HCT116 (cell line): Measurements from ENCODE around the gene EEFSEC.

Source experiments
- CEBPB ChIP-seq: IDR thresholded peaks from 2 replicates; pipeline ENCODE4 v1.6.1; 2012; ENCODE audit warnings: low read depth
- EGR1 ChIP-seq: IDR thresholded peaks from 2 replicates; pipeline ENCODE4 v1.6.1; 2012; ENCODE audit warnings: low read depth
- ELF1 ChIP-seq: IDR thresholded peaks from 2 replicates; pipeline ENCODE4 v1.6.1; 2012; ENCODE audit warnings: low read depth, borderline replicate concordance
- EZH2 ChIP-seq: fragments of 200-600 bp; sonication (generic); IDR thresholded peaks from 2 replicates; pipeline ENCODE4 v1.6.1; 2017; ENCODE audit warnings: antibody characterized with exemption, mixed run types
- EZH2phosphoT487 ChIP-seq: fragments of 200-600 bp; IDR thresholded peaks from 2 replicates; pipeline ENCODE4 v1.6.1; 2018; ENCODE audit warnings: antibody characterized with exemption, borderline replicate concordance
- FOSL1 ChIP-seq: IDR thresholded peaks from 2 replicates; pipeline ENCODE4 v1.6.1; 2012; ENCODE audit warnings: low read depth
- JUND ChIP-seq: IDR thresholded peaks from 2 replicates; pipeline ENCODE4 v1.6.1; 2012
- POLR2AphosphoS5 ChIP-seq: IDR thresholded peaks from 2 replicates; pipeline ENCODE4 v1.6.1; 2011; ENCODE audit warnings: mild to moderate bottlenecking, low read depth, low read length, moderate library complexity
- RAD21 ChIP-seq: IDR thresholded peaks from 2 replicates; pipeline ENCODE4 v1.6.1; 2012; ENCODE audit warnings: low read depth, mild to moderate bottlenecking
- SIN3A ChIP-seq: IDR thresholded peaks from 2 replicates; pipeline ENCODE4 v1.6.1; 2012; ENCODE audit warnings: low read depth
- YY1 ChIP-seq: IDR thresholded peaks from 2 replicates; pipeline ENCODE4 v1.6.1; 2011; ENCODE audit warnings: low read length, low read depth, moderate library complexity, mild to moderate bottlenecking; ENCODE audit not compliant: insufficient replicate concordance; ENCODE audit errors: extremely low read depth
- ZNF274 ChIP-seq: fragments of 200-500 bp; sonication (Bioruptor generic); IDR thresholded peaks from 2 replicates; pipeline ENCODE4 v1.6.1; 2014; ENCODE audit warnings: mild to moderate bottlenecking, low read depth, low read length, inconsistent platforms
- TF ChIP-seq, protein P1 (sequence below), 3 experiments: fragments of 200-600 bp in 1 of 3; sonication (generic) in 1 of 3; IDR thresholded peaks in 2 of 3; conservative IDR thresholded peaks in 1 of 3; 2 replicates each; pipeline ENCODE4 v1.5.1; 2012 to 2017; ENCODE audit warnings: low read depth in 2 of 3, low read length in 2 of 3, antibody characterized with exemption in 1 of 3, borderline replicate concordance in 1 of 3, control low read depth in 1 of 3, mild to moderate bottlenecking in 1 of 3, mixed read lengths in 1 of 3, mixed run types in 1 of 3, moderate library complexity in 1 of 3; ENCODE audit not compliant: insufficient read depth in 1 of 3
- TF ChIP-seq, protein P2 (sequence below): IDR thresholded peaks from 2 replicates; pipeline ENCODE4 v1.6.1; 2012; ENCODE audit warnings: low read depth

DNA sequence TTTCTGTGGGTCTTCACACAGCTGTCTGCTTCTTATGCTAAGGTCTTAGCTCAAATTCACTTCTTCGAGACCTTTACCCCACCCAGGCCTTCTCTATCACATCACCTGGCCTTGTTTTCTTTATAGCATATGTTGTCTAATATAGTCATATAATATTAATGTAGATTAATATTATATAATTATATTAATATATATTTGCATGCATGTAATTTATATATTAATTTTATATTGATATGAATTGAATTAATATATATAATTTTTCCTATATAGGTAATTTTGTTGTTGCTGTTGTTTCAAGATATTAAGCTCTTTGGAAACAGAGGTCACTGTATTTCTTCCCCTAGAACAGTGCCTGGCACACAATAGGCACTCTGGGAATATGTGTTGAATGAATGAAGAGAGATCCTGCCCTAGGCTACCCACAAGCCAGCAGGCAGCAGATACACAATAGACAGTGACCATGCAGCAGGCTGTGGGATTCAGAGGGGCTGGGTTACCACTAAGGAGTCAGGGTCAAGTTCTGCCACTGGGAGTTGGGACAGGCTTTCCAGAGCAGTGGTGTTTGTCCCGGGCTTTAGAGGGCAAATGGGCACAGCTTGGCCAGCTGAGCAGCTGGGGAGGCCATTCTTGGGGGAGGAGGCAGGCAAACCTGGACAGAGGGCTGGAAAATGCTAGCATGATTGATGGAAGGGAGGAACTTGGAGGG lies 187.1 kb downstream of the EEFSEC start:
- TF ChIP-seq EGR1 (no peak), EZH2 (no peak), ZNF274 (no peak), JUND (no peak), POLR2AphosphoS5 (no peak), RAD21 (no peak), YY1 (no peak), ELF1 (no peak), CEBPB (no peak), FOSL1 (no peak), SIN3A (no peak), EZH2phosphoT487 (no peak)
- TF ChIP-seq, protein P1, sequence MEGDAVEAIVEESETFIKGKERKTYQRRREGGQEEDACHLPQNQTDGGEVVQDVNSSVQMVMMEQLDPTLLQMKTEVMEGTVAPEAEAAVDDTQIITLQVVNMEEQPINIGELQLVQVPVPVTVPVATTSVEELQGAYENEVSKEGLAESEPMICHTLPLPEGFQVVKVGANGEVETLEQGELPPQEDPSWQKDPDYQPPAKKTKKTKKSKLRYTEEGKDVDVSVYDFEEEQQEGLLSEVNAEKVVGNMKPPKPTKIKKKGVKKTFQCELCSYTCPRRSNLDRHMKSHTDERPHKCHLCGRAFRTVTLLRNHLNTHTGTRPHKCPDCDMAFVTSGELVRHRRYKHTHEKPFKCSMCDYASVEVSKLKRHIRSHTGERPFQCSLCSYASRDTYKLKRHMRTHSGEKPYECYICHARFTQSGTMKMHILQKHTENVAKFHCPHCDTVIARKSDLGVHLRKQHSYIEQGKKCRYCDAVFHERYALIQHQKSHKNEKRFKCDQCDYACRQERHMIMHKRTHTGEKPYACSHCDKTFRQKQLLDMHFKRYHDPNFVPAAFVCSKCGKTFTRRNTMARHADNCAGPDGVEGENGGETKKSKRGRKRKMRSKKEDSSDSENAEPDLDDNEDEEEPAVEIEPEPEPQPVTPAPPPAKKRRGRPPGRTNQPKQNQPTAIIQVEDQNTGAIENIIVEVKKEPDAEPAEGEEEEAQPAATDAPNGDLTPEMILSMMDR (IDR thresholded peaks at IDR 0.05 in 2 of 3, conservative IDR thresholded peaks at IDR 0.05 in 1 of 3; ENCODE audit: borderline replicate concordance in 1 of 3, insufficient read depth in 1 of 3, low read depth in 2 of 3, low read length in 2 of 3) = no peak
- TF ChIP-seq, protein P2, sequence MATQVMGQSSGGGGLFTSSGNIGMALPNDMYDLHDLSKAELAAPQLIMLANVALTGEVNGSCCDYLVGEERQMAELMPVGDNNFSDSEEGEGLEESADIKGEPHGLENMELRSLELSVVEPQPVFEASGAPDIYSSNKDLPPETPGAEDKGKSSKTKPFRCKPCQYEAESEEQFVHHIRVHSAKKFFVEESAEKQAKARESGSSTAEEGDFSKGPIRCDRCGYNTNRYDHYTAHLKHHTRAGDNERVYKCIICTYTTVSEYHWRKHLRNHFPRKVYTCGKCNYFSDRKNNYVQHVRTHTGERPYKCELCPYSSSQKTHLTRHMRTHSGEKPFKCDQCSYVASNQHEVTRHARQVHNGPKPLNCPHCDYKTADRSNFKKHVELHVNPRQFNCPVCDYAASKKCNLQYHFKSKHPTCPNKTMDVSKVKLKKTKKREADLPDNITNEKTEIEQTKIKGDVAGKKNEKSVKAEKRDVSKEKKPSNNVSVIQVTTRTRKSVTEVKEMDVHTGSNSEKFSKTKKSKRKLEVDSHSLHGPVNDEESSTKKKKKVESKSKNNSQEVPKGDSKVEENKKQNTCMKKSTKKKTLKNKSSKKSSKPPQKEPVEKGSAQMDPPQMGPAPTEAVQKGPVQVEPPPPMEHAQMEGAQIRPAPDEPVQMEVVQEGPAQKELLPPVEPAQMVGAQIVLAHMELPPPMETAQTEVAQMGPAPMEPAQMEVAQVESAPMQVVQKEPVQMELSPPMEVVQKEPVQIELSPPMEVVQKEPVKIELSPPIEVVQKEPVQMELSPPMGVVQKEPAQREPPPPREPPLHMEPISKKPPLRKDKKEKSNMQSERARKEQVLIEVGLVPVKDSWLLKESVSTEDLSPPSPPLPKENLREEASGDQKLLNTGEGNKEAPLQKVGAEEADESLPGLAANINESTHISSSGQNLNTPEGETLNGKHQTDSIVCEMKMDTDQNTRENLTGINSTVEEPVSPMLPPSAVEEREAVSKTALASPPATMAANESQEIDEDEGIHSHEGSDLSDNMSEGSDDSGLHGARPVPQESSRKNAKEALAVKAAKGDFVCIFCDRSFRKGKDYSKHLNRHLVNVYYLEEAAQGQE = no peak
